HEK293 (cell line): ENCODE data around the gene RECQL.

Experiments used
- CTCF ChIA-PET: fragments of 350-600 bp; formaldehyde crosslinking; extraction: SDS; loops from one replicate; lab custom pipeline; 2021; ENCODE audit warnings: antibody characterized with exemption; lab: Yijun Ruan, JAX
- POLR2A ChIA-PET: fragments of 300-600 bp; formaldehyde crosslinking; extraction: SDS; loops from one replicate; lab custom pipeline; 2020; ENCODE audit warnings: antibody characterized with exemption, inconsistent platforms; lab: Yijun Ruan, JAX
- H3K27ac ChIP-seq: fragments of 200-500 bp; sonication (Bioruptor generic); 2 replicates; pipeline ENCODE4 v1.5.1; 2014; ENCODE audit warnings: low read depth, low read length, control low read depth, inconsistent platforms; ENCODE audit errors: extremely low read depth
- H3K36me3 ChIP-seq, 2 experiments: fragments of 200-500 bp in 1 of 2; sonication (Bioruptor generic) in 1 of 2; 1 replicate in 1 of 2; 2 replicates in 1 of 2; pipeline ENCODE4 v1.5.1; 2014 to 2017; ENCODE audit warnings: inconsistent platforms in 2 of 2, low read length in 2 of 2; ENCODE audit not compliant: control insufficient read depth in 2 of 2, insufficient read depth in 1 of 2
- H3K4me1 ChIP-seq: fragments of 200-500 bp; sonication (Bioruptor generic); 2 replicates; pipeline ENCODE4 v1.5.1; 2014; ENCODE audit warnings: mild to moderate bottlenecking, low read length, inconsistent platforms; ENCODE audit not compliant: control insufficient read depth, insufficient read depth
- H3K4me3 ChIP-seq: 2 replicates; pipeline ENCODE4 v1.5.1; 2011; ENCODE audit warnings: low read depth, mild to moderate bottlenecking, control low read depth, low read length, moderate library complexity
- H3K9me3 ChIP-seq: fragments of 200-500 bp; sonication (Bioruptor generic); 2 replicates; pipeline ENCODE4 v1.5.1; 2014; ENCODE audit warnings: low read depth, low read length, inconsistent platforms; ENCODE audit not compliant: control insufficient read depth, insufficient read depth
- BCL11A ChIP-seq: fragments of 450-650 bp; formaldehyde crosslinking; IDR thresholded peaks from 2 replicates; pipeline ENCODE4 v1.5.1; 2016; ENCODE audit warnings: low read depth, missing biosample characterization, missing genetic modification characterization
- GFI1B ChIP-seq: fragments of 450-650 bp; formaldehyde crosslinking; IDR thresholded peaks from 2 replicates; pipeline ENCODE4 v1.5.1; 2016; ENCODE audit warnings: missing biosample characterization, missing genetic modification characterization
- HOXD13 ChIP-seq: sonication (generic); formaldehyde crosslinking; IDR thresholded peaks from 2 replicates; pipeline ENCODE4 v1.8.0; 2022; ENCODE audit warnings: missing genetic modification reagents, borderline replicate concordance
- INSM2 ChIP-seq: fragments of 450-650 bp; formaldehyde crosslinking; IDR thresholded peaks from 2 replicates; pipeline ENCODE4 v1.5.1; 2016; ENCODE audit warnings: missing biosample characterization, missing genetic modification characterization
- KLF10 ChIP-seq: fragments of 450-650 bp; IDR thresholded peaks from 2 replicates; pipeline ENCODE4 v1.5.1; 2018; ENCODE audit warnings: missing biosample characterization, mild to moderate bottlenecking, missing genetic modification characterization
- PATZ1 ChIP-seq: fragments of 450-650 bp; formaldehyde crosslinking; IDR thresholded peaks from 2 replicates; pipeline ENCODE4 v1.5.1; 2016; ENCODE audit warnings: missing biosample characterization, missing genetic modification characterization
- PRDM4 ChIP-seq: fragments of 450-650 bp; formaldehyde crosslinking; IDR thresholded peaks from 2 replicates; pipeline ENCODE4 v1.5.1; 2017; ENCODE audit warnings: missing biosample characterization, missing genetic modification characterization
- SP3 ChIP-seq: fragments of 450-650 bp; formaldehyde crosslinking; IDR thresholded peaks from 2 replicates; pipeline ENCODE4 v1.5.1; 2016; ENCODE audit warnings: missing biosample characterization, missing genetic modification characterization
- ZBTB20 ChIP-seq: fragments of 450-650 bp; formaldehyde crosslinking; IDR thresholded peaks from 2 replicates; pipeline ENCODE4 v1.5.1; 2016; ENCODE audit warnings: missing biosample characterization, missing genetic modification characterization
- ZNF23 ChIP-seq: fragments of 450-650 bp; formaldehyde crosslinking; IDR thresholded peaks from 2 replicates; pipeline ENCODE4 v1.5.1; 2016; ENCODE audit warnings: missing biosample characterization, missing genetic modification characterization, borderline replicate concordance
- ZNF473 ChIP-seq: fragments of 450-650 bp; formaldehyde crosslinking; IDR thresholded peaks from 2 replicates; pipeline ENCODE4 v1.5.1; 2017; ENCODE audit warnings: missing biosample characterization, missing genetic modification characterization
- ZNF660 ChIP-seq: fragments of 450-650 bp; IDR thresholded peaks from 2 replicates; pipeline ENCODE4 v1.5.1; 2018; ENCODE audit warnings: missing biosample characterization, mild to moderate bottlenecking, missing genetic modification characterization
- ZNF768 ChIP-seq: fragments of 450-650 bp; formaldehyde crosslinking; IDR thresholded peaks from 2 replicates; pipeline ENCODE4 v1.5.1; 2018; ENCODE audit warnings: missing biosample characterization, mild to moderate bottlenecking, missing genetic modification characterization
- ZNF837 ChIP-seq: fragments of 450-650 bp; formaldehyde crosslinking; IDR thresholded peaks from 2 replicates; pipeline ENCODE4 v1.5.1; 2016; ENCODE audit warnings: missing biosample characterization, missing genetic modification characterization
- TF ChIP-seq, protein P1 (sequence below): fragments of 450-650 bp; formaldehyde crosslinking; IDR thresholded peaks from 2 replicates; pipeline ENCODE4 v1.5.1; 2016; ENCODE audit warnings: missing biosample characterization, missing genetic modification characterization
- TF ChIP-seq, protein P2 (sequence below): fragments of 450-650 bp; formaldehyde crosslinking; IDR thresholded peaks from 2 replicates; pipeline ENCODE4 v1.5.1; 2016; ENCODE audit warnings: missing biosample characterization, missing genetic modification characterization

RECQL gene

GRCh38 chr12:21529456-21529855 is 28.0 kb upstream of the RECQL start:
- H3K27ac ChIP-seq, result no peak overlapping the region
- H3K4me3 ChIP-seq, result no peak overlapping the region
- no peaks in the 10 kb centered on the region for H3K9me3 ChIP-seq
- H3K4me1 ChIP-seq, result peaks cover 8% of the 10 kb centered on the region; the same call in 1 of the 2 replicates
- no peaks in the 10 kb centered on the region for H3K36me3 ChIP-seq
- ChIA-PET CTCF (interaction anchor here (0.7 kb wide), 1 partner anchor 153 kb away, joined by 3 read pairs; no protein-coding TSS in a partner anchor), POLR2A (no interaction called here)
- TF ChIP-seq ZBTB20 (tag by site-specific recombination), result no peak
- no peak for TF ChIP-seq PRDM4 (tag by site-specific recombination)
- no peak for TF ChIP-seq PATZ1
- no peak for TF ChIP-seq GFI1B (tag by site-specific recombination)
- TF ChIP-seq BCL11A (tag by site-specific recombination), result no peak
- TF ChIP-seq KLF10 (tag by site-specific recombination), result no peak
- no peak for TF ChIP-seq ZNF473 (tag by site-specific recombination)
- no peak for TF ChIP-seq SP3 (tag by site-specific recombination)
- TF ChIP-seq ZNF768 (tag by site-specific recombination), result no peak
- TF ChIP-seq INSM2, result no peak
- TF ChIP-seq, protein P1, sequence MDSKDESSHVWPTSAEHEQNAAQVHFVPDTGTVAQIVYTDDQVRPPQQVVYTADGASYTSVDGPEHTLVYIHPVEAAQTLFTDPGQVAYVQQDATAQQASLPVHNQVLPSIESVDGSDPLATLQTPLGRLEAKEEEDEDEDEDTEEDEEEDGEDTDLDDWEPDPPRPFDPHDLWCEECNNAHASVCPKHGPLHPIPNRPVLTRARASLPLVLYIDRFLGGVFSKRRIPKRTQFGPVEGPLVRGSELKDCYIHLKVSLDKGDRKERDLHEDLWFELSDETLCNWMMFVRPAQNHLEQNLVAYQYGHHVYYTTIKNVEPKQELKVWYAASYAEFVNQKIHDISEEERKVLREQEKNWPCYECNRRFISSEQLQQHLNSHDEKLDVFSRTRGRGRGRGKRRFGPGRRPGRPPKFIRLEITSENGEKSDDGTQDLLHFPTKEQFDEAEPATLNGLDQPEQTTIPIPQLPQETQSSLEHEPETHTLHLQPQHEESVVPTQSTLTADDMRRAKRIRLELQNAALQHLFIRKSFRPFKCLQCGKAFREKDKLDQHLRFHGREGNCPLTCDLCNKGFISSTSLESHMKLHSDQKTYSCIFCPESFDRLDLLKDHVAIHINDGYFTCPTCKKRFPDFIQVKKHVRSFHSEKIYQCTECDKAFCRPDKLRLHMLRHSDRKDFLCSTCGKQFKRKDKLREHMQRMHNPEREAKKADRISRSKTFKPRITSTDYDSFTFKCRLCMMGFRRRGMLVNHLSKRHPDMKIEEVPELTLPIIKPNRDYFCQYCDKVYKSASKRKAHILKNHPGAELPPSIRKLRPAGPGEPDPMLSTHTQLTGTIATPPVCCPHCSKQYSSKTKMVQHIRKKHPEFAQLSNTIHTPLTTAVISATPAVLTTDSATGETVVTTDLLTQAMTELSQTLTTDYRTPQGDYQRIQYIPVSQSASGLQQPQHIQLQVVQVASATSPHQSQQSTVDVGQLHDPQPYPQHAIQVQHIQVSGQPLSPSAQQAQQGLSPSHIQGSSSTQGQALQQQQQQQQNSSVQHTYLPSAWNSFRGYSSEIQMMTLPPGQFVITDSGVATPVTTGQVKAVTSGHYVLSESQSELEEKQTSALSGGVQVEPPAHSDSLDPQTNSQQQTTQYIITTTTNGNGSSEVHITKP (tag by site-specific recombination), result no peak
- no peak for TF ChIP-seq ZNF660 (tag by site-specific recombination)
- TF ChIP-seq HOXD13 (CRISPR knock-in tag), result no peak
- TF ChIP-seq ZNF837 (tag by site-specific recombination), result no peak
- TF ChIP-seq, protein P2, sequence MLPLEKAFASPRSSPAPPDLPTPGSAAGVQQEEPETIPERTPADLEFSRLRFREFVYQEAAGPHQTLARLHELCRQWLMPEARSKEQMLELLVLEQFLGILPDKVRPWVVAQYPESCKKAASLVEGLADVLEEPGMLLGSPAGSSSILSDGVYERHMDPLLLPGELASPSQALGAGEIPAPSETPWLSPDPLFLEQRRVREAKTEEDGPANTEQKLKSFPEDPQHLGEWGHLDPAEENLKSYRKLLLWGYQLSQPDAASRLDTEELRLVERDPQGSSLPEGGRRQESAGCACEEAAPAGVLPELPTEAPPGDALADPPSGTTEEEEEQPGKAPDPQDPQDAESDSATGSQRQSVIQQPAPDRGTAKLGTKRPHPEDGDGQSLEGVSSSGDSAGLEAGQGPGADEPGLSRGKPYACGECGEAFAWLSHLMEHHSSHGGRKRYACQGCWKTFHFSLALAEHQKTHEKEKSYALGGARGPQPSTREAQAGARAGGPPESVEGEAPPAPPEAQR (tag by site-specific recombination), result no peak
- no peak for TF ChIP-seq ZNF23 (tag by site-specific recombination)
